Measurements from ENCODE around the gene LEMD1.
"Not testable (repeated sequence)": the region's sequence is repeated elsewhere in the genome, so short reads cannot be mapped to it uniquely, and the experiment has no call there.

The LEMD1 gene

GRCh38 chr1:205420938-205421337 is 918 bp downstream of the LEMD1 start:
- DNase-seq (ENCODE audit: extremely low read depth, insufficient read length), result no peak
- TF ChIP-seq CTCF (IDR thresholded peaks at IDR 0.05; ENCODE audit: insufficient read depth, low read length, poor library complexity, severe bottlenecking), result no peak
- H3K36me3 ChIP-seq (ENCODE audit: control insufficient read depth, insufficient read depth, low read length), result no peaks in the 10 kb centered on the region
- H3K4me3 ChIP-seq (replicated peaks; ENCODE audit: low read depth, low read length), result no peak overlapping the region
- H3K27me3 ChIP-seq (replicated peaks; ENCODE audit: control insufficient read depth, insufficient read depth, low read length), result peaks cover 2% of the 10 kb centered on the region

GRCh38 chr1:205417870-205418635 is 3.8 kb downstream of the LEMD1 start:
- no peaks in the 10 kb centered on the region; the same call in 1 of the 2 replicates for H3K27me3 ChIP-seq (replicated peaks; ENCODE audit: control insufficient read depth, insufficient read depth, low read length)
- DNase-seq (ENCODE audit: extremely low read depth, insufficient read length), result no peak
- TF ChIP-seq CTCF (IDR thresholded peaks at IDR 0.05; ENCODE audit: insufficient read depth, low read length, poor library complexity, severe bottlenecking), result no peak
- no peaks in the 10 kb centered on the region for H3K36me3 ChIP-seq (ENCODE audit: control insufficient read depth, insufficient read depth, low read length)
- H3K4me3 ChIP-seq (replicated peaks; ENCODE audit: low read depth, low read length), result no peak overlapping the region

- H3K4me3 ChIP-seq (replicated peaks; ENCODE audit: low read depth, low read length), result no peak overlapping the region
- H3K27me3 ChIP-seq (replicated peaks; ENCODE audit: control insufficient read depth, insufficient read depth, low read length), result no peaks in the 10 kb centered on the region; the same call in none of the 2 replicates
- no peak for TF ChIP-seq CTCF (IDR thresholded peaks at IDR 0.05; ENCODE audit: insufficient read depth, low read length, poor library complexity, severe bottlenecking)
- no peak for DNase-seq (ENCODE audit: extremely low read depth, insufficient read length)
- H3K36me3 ChIP-seq (ENCODE audit: control insufficient read depth, insufficient read depth, low read length), result no peaks in the 10 kb centered on the region
Observed at GRCh38 chr1:205416322-205416721, 5.5 kb downstream of the LEMD1 start.

- DNase-seq (ENCODE audit: extremely low read depth, insufficient read length), result no peak
- H3K27me3 ChIP-seq (replicated peaks; ENCODE audit: control insufficient read depth, insufficient read depth, low read length), result no peaks in the 10 kb centered on the region; the same call in 1 of the 2 replicates
- no peak for TF ChIP-seq CTCF (IDR thresholded peaks at IDR 0.05; ENCODE audit: insufficient read depth, low read length, poor library complexity, severe bottlenecking)
- no peaks in the 10 kb centered on the region for H3K36me3 ChIP-seq (ENCODE audit: control insufficient read depth, insufficient read depth, low read length)
- H3K4me3 ChIP-seq (replicated peaks; ENCODE audit: low read depth, low read length), result no peak overlapping the region
Observed at GRCh38 chr1:205410581-205411298, 11.1 kb downstream of the LEMD1 start.

GRCh38 chr1:205407970-205408369 is 13.9 kb downstream of the LEMD1 start:
- no peaks in the 10 kb centered on the region for H3K36me3 ChIP-seq (ENCODE audit: control insufficient read depth, insufficient read depth, low read length)
- no peak overlapping the region for H3K4me3 ChIP-seq (replicated peaks; ENCODE audit: low read depth, low read length)
- no peak for DNase-seq (ENCODE audit: extremely low read depth, insufficient read length)
- H3K27me3 ChIP-seq (replicated peaks; ENCODE audit: control insufficient read depth, insufficient read depth, low read length), result no peaks in the 10 kb centered on the region; the same call in 1 of the 2 replicates
- TF ChIP-seq CTCF (IDR thresholded peaks at IDR 0.05; ENCODE audit: insufficient read depth, low read length, poor library complexity, severe bottlenecking), result no peak

- not testable (repeated sequence) for DNase-seq (ENCODE audit: extremely low read depth, insufficient read length); H3K36me3 ChIP-seq (ENCODE audit: control insufficient read depth, insufficient read depth, low read length); H3K27me3 ChIP-seq (replicated peaks; ENCODE audit: control insufficient read depth, insufficient read depth, low read length); H3K4me3 ChIP-seq (replicated peaks; ENCODE audit: low read depth, low read length)
Observed at GRCh38 chr1:205406252-205406651, 15.6 kb downstream of the LEMD1 start.

GRCh38 chr1:205404484-205404883 is 17.4 kb downstream of the LEMD1 start:
- not testable (repeated sequence) for H3K27me3 ChIP-seq (replicated peaks; ENCODE audit: control insufficient read depth, insufficient read depth, low read length); DNase-seq (ENCODE audit: extremely low read depth, insufficient read length); H3K4me3 ChIP-seq (replicated peaks; ENCODE audit: low read depth, low read length)

More at GRCh38 chr1:205404484-205404883, 17.4 kb downstream of the LEMD1 start:
- not testable (repeated sequence) for H3K36me3 ChIP-seq (ENCODE audit: control insufficient read depth, insufficient read depth, low read length)
